ENCODE results near the gene TRMT2A. TPM values are rescaled to one million over a fixed set of nuclear protein-coding genes. Genes with fewer than 3 reads are reported as not detected.

The TRMT2A gene
- total RNA-seq, 3 donors from 2014 or later (not counting 1 experiment from before 2014, with no cell fraction given), result 86.4 to 104 (median 86.5) TPM

DNA sequence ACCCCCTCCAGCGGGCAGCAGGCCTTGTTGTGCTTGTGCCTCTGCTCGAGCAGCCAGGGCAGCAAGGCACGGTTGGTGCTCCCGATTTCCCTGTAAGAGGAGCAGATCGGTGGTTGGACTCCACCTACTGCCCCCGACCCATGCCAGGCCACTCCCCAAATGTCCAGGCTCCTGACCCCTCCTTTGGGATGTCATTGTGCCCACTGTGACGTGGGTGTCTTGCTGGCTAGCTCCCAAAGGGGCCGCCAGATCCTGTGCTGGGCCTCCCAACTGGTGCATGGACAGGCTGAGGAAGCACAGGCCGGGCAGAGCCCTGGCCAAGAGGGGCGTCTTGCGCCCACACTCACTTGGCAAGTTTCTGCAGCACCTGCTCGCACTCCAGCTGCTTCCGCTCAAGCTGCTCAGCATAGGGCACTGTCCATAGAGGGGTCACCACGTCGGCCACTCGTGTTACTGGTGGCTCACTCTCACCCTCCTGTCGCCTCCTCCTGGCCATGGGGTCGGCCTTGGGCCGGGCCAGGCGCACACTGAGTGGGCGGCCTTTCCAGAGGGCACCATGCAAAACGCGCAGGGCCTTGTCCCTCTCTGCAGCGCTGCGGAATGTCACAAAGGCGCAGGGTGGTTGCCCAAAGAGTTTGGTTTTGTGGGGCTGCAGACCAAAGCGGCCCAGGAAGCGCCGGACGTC is 1.2 kb downstream of the TRMT2A start, which contains the start of gene RANBP1:
Gene RANBP1, plus strand, starts transcription at position 414 of the 685 bp plus-strand sequence. Its CDS starts 81 bp downstream, at position 495.
- Mint-ChIP-seq H3K27me3 (ENCODE audit: low read depth in 2 of 2) (no peaks in the 10 kb centered on the region), H3K36me3 (no peaks in the 10 kb centered on the region), H3K27ac (peak within 1 kb of the TSS; percentile 84 to 93), H3K9me3 (no peaks in the 10 kb centered on the region), H3K4me3 (peak within 1 kb of the TSS; percentile 92), H3K4me1 (peaks cover 27 to 42% of the 10 kb centered on the region in 2 donors)
- ATAC-seq, result no peak
- H3K9me3 ChIP-seq (ENCODE audit: control insufficient read depth, insufficient read depth, low read length), result no peaks in the 10 kb centered on the region
- WGBS (ENCODE audit: insufficient coverage), result 87% methylated on average over 30 of the region's 30 CpGs
- H3K36me3 ChIP-seq (ENCODE audit: control insufficient read depth, insufficient read depth, low read length), result peaks cover 55% of the 10 kb centered on the region
- TF ChIP-seq, protein P1, sequence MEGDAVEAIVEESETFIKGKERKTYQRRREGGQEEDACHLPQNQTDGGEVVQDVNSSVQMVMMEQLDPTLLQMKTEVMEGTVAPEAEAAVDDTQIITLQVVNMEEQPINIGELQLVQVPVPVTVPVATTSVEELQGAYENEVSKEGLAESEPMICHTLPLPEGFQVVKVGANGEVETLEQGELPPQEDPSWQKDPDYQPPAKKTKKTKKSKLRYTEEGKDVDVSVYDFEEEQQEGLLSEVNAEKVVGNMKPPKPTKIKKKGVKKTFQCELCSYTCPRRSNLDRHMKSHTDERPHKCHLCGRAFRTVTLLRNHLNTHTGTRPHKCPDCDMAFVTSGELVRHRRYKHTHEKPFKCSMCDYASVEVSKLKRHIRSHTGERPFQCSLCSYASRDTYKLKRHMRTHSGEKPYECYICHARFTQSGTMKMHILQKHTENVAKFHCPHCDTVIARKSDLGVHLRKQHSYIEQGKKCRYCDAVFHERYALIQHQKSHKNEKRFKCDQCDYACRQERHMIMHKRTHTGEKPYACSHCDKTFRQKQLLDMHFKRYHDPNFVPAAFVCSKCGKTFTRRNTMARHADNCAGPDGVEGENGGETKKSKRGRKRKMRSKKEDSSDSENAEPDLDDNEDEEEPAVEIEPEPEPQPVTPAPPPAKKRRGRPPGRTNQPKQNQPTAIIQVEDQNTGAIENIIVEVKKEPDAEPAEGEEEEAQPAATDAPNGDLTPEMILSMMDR (IDR thresholded peaks at IDR 0.05), result no peak
- peak within 1 kb of the TSS; percentile 75 for H3K4me3 ChIP-seq (ENCODE audit: low read length)
- intact Hi-C loops (cut with micrococcal nuclease), result loop anchor here (2.0 kb wide), 1 partner anchor 15 kb away; the partner anchor contains the start of gene ZDHHC8
- peak within 1 kb of the TSS; percentile 79 for H3K27ac ChIP-seq (ENCODE audit: low read length)
- DNase-seq, result no peak
- peaks cover 75% of the 10 kb centered on the region for H3K4me1 ChIP-seq (ENCODE audit: control insufficient read depth, insufficient read depth, low read length)
- no peaks in the 10 kb centered on the region for H3K27me3 ChIP-seq (ENCODE audit: control insufficient read depth, insufficient read depth, low read length)

DNA sequence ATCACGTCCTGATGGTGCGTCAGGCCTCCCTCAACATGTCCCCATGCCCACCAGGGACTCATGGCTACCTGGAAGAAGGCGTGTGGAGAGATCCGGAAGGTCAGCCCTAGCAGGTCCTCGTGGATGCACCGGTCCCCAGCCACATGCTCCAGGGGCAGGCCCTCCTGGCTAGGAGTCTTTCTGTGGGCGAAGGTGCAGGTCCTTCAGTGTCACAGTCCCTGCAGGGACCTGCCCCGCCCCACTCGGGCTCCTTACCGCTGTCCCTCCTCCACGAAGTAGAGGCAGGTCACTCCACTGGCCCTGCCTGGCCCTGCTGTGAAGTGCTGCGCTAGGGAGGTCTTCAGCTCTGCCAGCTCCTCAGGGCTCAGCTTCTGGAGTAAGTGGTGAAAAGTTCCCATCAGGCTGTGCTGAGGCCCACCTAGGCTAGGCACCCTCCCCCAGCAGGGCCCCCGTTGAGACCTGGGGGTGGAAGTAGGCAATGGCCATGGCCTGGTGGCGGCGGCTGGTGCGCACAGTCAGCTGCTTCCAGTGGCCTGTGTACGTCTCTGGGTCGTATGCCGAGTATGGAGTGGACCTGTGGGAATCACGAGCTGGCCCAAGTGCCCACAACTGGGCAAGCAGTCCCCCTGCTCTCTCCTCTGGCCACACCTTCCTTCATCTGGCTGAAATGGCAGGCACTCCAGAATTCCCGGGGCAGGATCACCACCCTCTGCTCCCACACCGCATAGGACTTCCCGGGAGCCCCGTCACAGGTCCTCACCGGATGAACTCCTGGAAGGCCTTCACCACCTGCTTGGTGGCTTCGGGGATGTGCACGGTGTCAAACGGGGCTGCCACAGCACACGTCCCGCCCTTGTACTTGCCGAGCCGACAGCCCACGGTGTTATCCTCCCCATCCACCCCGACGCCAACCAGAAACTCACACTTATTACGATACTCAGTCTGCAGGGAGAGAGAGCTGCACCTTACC is 2.2 kb downstream of the TRMT2A start:
- TF ChIP-seq, protein P1 (IDR thresholded peaks at IDR 0.05), result no peak
- H3K27me3 Mint-ChIP-seq (ENCODE audit: low read depth in 2 of 2), result no peaks in the 10 kb centered on the region
- WGBS (ENCODE audit: insufficient coverage), result 93% methylated on average over 36 of the region's 36 CpGs
- DNase-seq (no peak), ATAC-seq (no peak)
- H3K27ac Mint-ChIP-seq, result peak overlapping the region in 1 of 2 donors; percentile 76
- intact Hi-C loops (cut with micrococcal nuclease), result no loop called here
- H3K36me3 ChIP-seq (ENCODE audit: control insufficient read depth, insufficient read depth, low read length), result peaks cover 48% of the 10 kb centered on the region
- no peaks in the 10 kb centered on the region for H3K27me3 ChIP-seq (ENCODE audit: control insufficient read depth, insufficient read depth, low read length)
- peak overlapping the region; percentile 53 for H3K4me3 Mint-ChIP-seq
- H3K4me3 ChIP-seq (ENCODE audit: low read length), result no peak overlapping the region
- no peaks in the 10 kb centered on the region for H3K9me3 Mint-ChIP-seq
- H3K36me3 Mint-ChIP-seq, result no peaks in the 10 kb centered on the region
- no peak overlapping the region for H3K27ac ChIP-seq (ENCODE audit: low read length)
- no peaks in the 10 kb centered on the region for H3K9me3 ChIP-seq (ENCODE audit: control insufficient read depth, insufficient read depth, low read length)
- H3K4me1 ChIP-seq (ENCODE audit: control insufficient read depth, insufficient read depth, low read length), result peaks cover 79% of the 10 kb centered on the region
- H3K4me1 Mint-ChIP-seq, result peaks cover 27 to 45% of the 10 kb centered on the region in 2 donors

DNA sequence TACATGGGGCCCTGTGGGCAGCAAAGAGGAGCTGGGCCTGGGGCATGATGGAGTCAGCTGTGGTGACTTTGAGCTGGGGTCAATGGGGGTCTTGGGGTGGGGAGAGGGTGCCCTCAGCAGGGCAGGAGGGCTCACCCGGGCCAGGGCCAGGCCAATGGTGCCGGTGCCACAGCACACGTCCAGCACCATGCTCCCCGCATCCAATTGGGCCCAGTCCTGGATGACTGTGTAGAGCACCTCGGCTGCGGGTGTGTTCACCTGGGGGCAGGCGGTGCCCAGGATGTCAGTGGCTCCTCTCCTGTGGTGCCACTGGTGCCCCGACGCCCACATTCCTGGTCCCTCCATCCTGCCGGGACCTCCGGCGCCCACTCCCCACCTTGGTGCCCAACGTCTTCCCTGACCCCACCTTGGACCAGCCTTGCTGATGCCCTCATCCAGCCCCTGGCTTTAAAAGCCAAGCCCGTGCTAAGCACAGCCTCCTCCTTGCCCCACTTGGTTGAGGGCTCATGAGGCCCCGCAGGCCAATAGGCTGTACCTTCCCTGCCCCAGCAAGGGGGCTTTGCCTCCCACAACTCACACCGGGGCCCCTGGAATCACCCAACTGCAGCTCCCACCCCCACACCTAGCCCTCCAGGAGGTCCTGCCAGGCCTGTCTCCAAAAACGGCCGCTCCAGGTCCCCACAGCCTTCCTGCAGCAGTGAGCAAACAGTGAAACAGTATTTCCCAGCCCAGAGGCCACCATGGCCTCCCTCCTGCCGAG is 3.3 kb downstream of the TRMT2A start:
- H3K27ac ChIP-seq (ENCODE audit: low read length), result no peak overlapping the region
- Mint-ChIP-seq H3K36me3 (no peaks in the 10 kb centered on the region), H3K4me3 (no peak overlapping the region), H3K27me3 (ENCODE audit: low read depth in 2 of 2) (no peaks in the 10 kb centered on the region), H3K4me1 (peaks cover 24 to 43% of the 10 kb centered on the region in 2 donors), H3K27ac (peak overlapping the region in 1 of 2 donors; percentile 76), H3K9me3 (no peaks in the 10 kb centered on the region)
- 97% methylated on average over 19 of the region's 19 CpGs for WGBS (ENCODE audit: insufficient coverage)
- DNase-seq (no peak), ATAC-seq (no peak)
- H3K4me3 ChIP-seq (ENCODE audit: low read length), result no peak overlapping the region
- TF ChIP-seq, protein P1 (IDR thresholded peaks at IDR 0.05), result no peak
- H3K27me3 ChIP-seq (ENCODE audit: control insufficient read depth, insufficient read depth, low read length), result no peaks in the 10 kb centered on the region
- peaks cover 52% of the 10 kb centered on the region for H3K36me3 ChIP-seq (ENCODE audit: control insufficient read depth, insufficient read depth, low read length)
- peaks cover 78% of the 10 kb centered on the region for H3K4me1 ChIP-seq (ENCODE audit: control insufficient read depth, insufficient read depth, low read length)
- H3K9me3 ChIP-seq (ENCODE audit: control insufficient read depth, insufficient read depth, low read length), result no peaks in the 10 kb centered on the region
- intact Hi-C loops (cut with micrococcal nuclease), result no loop called here

All from natural killer cell (primary cell).